ENCODE data around the gene TBC1D16.

DNA sequence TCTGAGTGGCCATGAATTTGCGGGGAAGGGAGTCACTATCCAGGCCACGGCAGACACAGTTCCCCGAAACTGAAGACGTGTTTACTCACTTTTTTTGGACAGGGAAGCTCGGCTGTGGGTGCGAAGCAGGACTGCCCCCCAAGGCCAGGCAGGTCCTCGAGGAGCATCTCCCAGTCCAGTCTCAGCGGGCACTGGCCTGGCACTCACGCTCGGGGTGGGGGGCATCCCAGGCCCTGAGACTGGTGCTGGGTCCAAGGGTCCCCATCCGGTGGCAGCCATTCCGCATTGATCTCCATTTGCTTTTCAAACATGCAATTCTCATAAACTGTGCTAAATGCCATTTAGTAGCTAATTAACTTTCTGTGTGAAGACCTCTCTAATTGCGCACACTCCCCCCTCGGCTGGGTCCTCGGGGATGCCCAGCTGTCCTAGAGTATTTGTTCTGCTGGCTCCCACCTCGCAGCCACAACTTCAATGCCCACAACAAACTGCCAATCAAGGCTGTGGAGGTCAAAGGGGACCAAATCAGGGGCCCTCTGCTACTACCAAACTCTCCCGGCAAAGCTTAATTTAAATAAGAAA is 50.2 kb downstream of the TBC1D16 start:
- no peak for TF ChIP-seq CTCF (IDR thresholded peaks at IDR 0.05; ENCODE audit: borderline replicate concordance, extremely low read depth, low read length, poor library complexity, severe bottlenecking)
- no peak for TF ChIP-seq EZH2 (IDR thresholded peaks at IDR 0.05; ENCODE audit: borderline replicate concordance, low read depth, low read length, severe bottlenecking)
